Heart right ventricle (tissue), 16 donors: Measurements from ENCODE around the gene DCPS. TPM values are rescaled to one million over a fixed set of nuclear protein-coding genes. Genes with fewer than 3 reads are reported as not detected.

Experiments
- ATAC-seq, 8 donors: fragments of 200-7000 bp; cut with Tn5 transposase; one replicate each; pipeline ENCODE4 v1.9.1; 2020; ENCODE audit warnings: mild to moderate bottlenecking in 8 of 8, moderate library complexity in 8 of 8, moderate number of reproducible peaks in 1 of 8
- DNase-seq, 2 donors: peaks; one replicate each; pipeline ENCODE4 v3.0.0-alpha.2; 2020
- H3K27ac ChIP-seq, 10 donors: fragments of 200-600 bp; sonication (generic) in 2 of 10; one replicate each; pipeline versions ENCODE4 v1.5.0 to v1.8.0; 2020 to 2022; ENCODE audit warnings: mild to moderate bottlenecking in 3 of 10
- H3K27me3 ChIP-seq, 7 donors: fragments of 200-600 bp; one replicate each; pipeline ENCODE4 v1.8.0; 2021 to 2022; ENCODE audit warnings: mild to moderate bottlenecking in 2 of 7
- H3K36me3 ChIP-seq, 9 donors: fragments of 200-600 bp; sonication (generic) in 1 of 9; one replicate each; pipeline versions ENCODE4 v1.5.0 to v1.8.0; 2020 to 2022; ENCODE audit warnings: mild to moderate bottlenecking in 2 of 9
- H3K4me1 ChIP-seq, 9 donors: fragments of 200-600 bp; sonication (generic) in 1 of 9; one replicate each; pipeline versions ENCODE4 v1.5.0 to v1.8.0; 2020 to 2022; ENCODE audit warnings: mild to moderate bottlenecking in 4 of 9
- H3K4me3 ChIP-seq, 10 donors: fragments of 200-600 bp; sonication (generic) in 2 of 10; one replicate each; pipeline versions ENCODE4 v1.5.0 to v1.8.0; 2020 to 2022; ENCODE audit warnings: mild to moderate bottlenecking in 7 of 10, moderate library complexity in 2 of 10
- H3K9me3 ChIP-seq, 11 donors: fragments of 200-600 bp in 10 of 11; sonication (generic) in 2 of 11; one replicate each; pipeline versions ENCODE4 v1.5.0 to v1.8.0; 2013 to 2022; ENCODE audit warnings: mild to moderate bottlenecking in 2 of 11, control low read depth in 1 of 11, moderate library complexity in 1 of 11
- WGBS, 2 donors: extraction: QIAGEN DNeasy Blood & Tissue Kit; methylation state at CpG; one replicate each; pipeline ENCODE4 v1.1.7; 2013; ENCODE audit warnings: inconsistent platforms in 1 of 2; 5-methylcytosine and 5-hydroxymethylcytosine counted together
- intact Hi-C, 10 donors: fragments of 100-400 bp; cut with DNase I; formaldehyde crosslinking; loops; one replicate each; pipeline versions ENCODE4 v1.11.1 to v1.14.2; 2022
- polyA plus RNA-seq, 2 donors: library from polyadenylated mRNA; stranded (reverse); fragments of 200-250 nt; gene quantifications; one replicate each; pipeline ENCODE4 v1.2.3, GENCODE V29; 2013
- total RNA-seq, 10 donors: library from RNA; stranded (reverse); fragmentation: NEBNext Ultra II Directional in 3 of 10; extraction: Animal tissue kit (Norgen Biotek cat#: 25700) in 3 of 10; gene quantifications; one replicate each; pipeline versions ENCODE4 v1.2.1 to v1.2.4, GENCODE V29; 2021 to 2023
- TF ChIP-seq, protein P1 (sequence below), 9 donors: fragments of 200-600 bp; sonication (generic) in 2 of 9; IDR thresholded peaks; one replicate each; pipeline versions ENCODE4 v1.5.0 to v1.8.0; 2021 to 2022; ENCODE audit warnings: antibody characterized with exemption in 9 of 9, mild to moderate bottlenecking in 5 of 9, moderate library complexity in 1 of 9
- donor health status: Arrhythmogenic right ventricular cardiomyopathy.
- donor health status: ischemic (EF 13 %, LVEDD 7.1; RV severe dilation, severe dysfunction).
- donor health status: healthy with polysubstance abuse.
- donor health status: DM: no; HTN: yes; CAD: no.
- donor health status: DM: no; HTN: no; CAD: no.
- donor health status: ischemic (EF 25% LVEDD 6.9; RV normal size, moderate dysfunction).
- donor health status: ischemic (EF 25% LVEDD 5.7; RV mildly dilated, moderate dysfunction).
- donor health status: healthy.
- donor health status: DM: yes; HTN: yes; CAD: no.
- donor health status: Ischemic cardiomyopathy.
- donor health status: ischemic (EF 35%, LVEDD 5.7; RV mildly dilated, moderate dysfunction).
- donor health status: nonischemic (EF 11% LVEDD 7.7; RV severe dilation, severe dysfunction).
- donor health status: DM: yes; HTN: yes; CAD: no.
- donor health status: PGD.
- donor health status: ischemic (EF 29% LVEDD 5.4; RV normal size, mild dysfunction).
- donor health status: nonischemic (EF 23%, LVEDD 6.1; RV moderate dilation, normal function).

DCPS gene
- total and polyA plus RNA-seq, 12 donors: 6.5 to 17.3 (median 10.6) TPM

DNA sequence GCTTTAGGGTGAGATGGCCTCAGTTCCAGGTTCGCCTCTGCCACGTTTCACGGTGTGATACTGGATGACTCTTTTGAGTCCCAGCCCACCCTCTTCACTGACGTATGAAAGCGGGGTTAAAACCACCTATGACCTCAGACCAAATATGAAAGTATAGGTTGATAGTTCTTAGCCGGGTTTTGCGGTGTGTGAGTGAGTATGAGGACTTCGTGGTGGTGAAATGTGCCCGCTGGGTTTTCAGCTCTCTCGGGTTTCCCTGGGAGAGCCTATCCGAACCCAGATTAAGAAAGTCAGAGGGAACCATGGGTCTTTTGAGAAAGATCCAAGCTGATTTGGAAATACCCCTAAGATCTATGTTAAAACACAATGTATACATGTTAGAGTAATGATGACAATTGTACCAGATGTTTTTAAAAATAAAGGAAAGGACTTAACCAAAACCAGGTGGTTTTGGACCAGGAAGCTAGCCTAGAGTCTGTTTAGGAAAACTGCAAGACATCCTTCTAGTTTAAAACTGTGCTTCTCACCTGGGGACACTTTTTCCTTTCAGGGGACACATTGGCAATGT lies 25.9 kb downstream of the DCPS start:
- H3K36me3 ChIP-seq: peaks cover 0 to 19% (median 0%) of the 10 kb centered on the region in 9 donors
- TF ChIP-seq, protein P1, sequence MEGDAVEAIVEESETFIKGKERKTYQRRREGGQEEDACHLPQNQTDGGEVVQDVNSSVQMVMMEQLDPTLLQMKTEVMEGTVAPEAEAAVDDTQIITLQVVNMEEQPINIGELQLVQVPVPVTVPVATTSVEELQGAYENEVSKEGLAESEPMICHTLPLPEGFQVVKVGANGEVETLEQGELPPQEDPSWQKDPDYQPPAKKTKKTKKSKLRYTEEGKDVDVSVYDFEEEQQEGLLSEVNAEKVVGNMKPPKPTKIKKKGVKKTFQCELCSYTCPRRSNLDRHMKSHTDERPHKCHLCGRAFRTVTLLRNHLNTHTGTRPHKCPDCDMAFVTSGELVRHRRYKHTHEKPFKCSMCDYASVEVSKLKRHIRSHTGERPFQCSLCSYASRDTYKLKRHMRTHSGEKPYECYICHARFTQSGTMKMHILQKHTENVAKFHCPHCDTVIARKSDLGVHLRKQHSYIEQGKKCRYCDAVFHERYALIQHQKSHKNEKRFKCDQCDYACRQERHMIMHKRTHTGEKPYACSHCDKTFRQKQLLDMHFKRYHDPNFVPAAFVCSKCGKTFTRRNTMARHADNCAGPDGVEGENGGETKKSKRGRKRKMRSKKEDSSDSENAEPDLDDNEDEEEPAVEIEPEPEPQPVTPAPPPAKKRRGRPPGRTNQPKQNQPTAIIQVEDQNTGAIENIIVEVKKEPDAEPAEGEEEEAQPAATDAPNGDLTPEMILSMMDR (IDR thresholded peaks at IDR 0.05): no peak
- no peak overlapping the region for H3K27ac ChIP-seq
- intact Hi-C loops: no loop called here
- H3K4me1 ChIP-seq: peaks cover 0 to 19% (median 15%) of the 10 kb centered on the region in 9 donors
- ATAC-seq (no peak), DNase-seq (no peak)
- WGBS, 2 donors: 93 to 95% methylated on average over 11 of the region's 11 CpGs
- no peak overlapping the region for H3K4me3 ChIP-seq
- no peaks in the 10 kb centered on the region for H3K27me3 ChIP-seq
- H3K9me3 ChIP-seq: no peaks in the 10 kb centered on the region

DNA sequence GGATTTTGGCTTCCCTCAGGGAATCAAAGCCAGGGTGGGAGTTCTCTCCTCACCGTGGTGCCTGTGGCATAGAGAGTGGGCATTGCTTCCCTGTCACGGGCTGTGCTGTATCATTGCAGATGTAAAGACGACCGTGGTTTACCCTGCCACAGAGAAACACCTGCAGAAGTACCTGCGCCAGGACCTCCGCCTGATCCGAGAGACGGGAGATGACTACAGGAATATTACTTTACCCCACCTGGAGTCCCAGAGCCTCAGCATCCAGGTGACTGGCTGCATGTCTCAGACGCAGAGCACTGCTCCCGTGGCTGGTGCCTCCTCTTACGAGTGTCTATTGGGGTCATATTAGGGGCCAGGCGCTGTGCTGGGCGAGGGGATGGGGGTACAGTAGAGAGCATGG lies 27.4 kb downstream of the DCPS start:
- ATAC-seq (no peak), DNase-seq (no peak)
- peaks cover 0 to 24% (median 0%) of the 10 kb centered on the region in 9 donors for H3K36me3 ChIP-seq
- peaks cover 4 to 34% (median 30%) of the 10 kb centered on the region in 9 donors for H3K4me1 ChIP-seq
- TF ChIP-seq, protein P1 (IDR thresholded peaks at IDR 0.05): no peak
- no peaks in the 10 kb centered on the region for H3K27me3 ChIP-seq
- no peak overlapping the region for H3K27ac ChIP-seq
- no peak overlapping the region for H3K4me3 ChIP-seq
- no peaks in the 10 kb centered on the region for H3K9me3 ChIP-seq
- WGBS, 2 donors: 97 to 100% methylated on average over 13 of the region's 13 CpGs
- intact Hi-C loops: no loop called here

DNA sequence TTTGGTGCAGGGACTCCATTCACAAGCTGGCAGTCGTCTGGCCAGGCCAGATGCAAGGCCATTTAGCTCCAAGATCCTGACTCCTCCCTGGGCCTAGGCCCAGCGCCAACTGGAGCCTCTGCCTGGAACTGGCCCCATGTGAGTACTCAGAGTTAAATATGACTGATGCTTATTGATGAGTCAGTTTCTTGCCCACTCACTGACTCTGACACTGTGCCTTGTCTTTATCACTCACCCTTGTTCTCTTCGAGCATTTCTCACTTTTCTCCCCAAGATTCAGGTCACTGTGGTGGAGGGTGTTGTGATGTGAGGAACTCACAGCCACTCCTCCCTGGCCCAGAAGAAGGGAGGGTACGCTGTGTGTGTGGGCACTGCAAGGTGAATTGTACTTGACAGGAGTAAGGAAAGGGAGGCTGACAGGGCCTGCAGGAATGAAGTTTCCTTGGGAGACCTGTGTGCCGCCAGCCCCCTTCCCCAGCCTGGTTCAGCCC lies 28.4 kb downstream of the DCPS start:
- no peaks in the 10 kb centered on the region for H3K27me3 ChIP-seq
- peak; percentile 54 to 80 for DNase-seq
- intact Hi-C loops: no loop called here
- peak in 7 of 8 donors; percentile 60 to 86 (median 72) for ATAC-seq
- no peak overlapping the region for H3K4me3 ChIP-seq
- H3K36me3 ChIP-seq: peaks cover 0 to 24% (median 0%) of the 10 kb centered on the region in 9 donors
- H3K4me1 ChIP-seq: peaks cover 10 to 44% (median 40%) of the 10 kb centered on the region in 9 donors
- 56 to 63% methylated on average over 5 of the region's 5 CpGs for WGBS, 2 donors
- no peaks in the 10 kb centered on the region for H3K9me3 ChIP-seq
- TF ChIP-seq, protein P1 (IDR thresholded peaks at IDR 0.05): no peak
- H3K27ac ChIP-seq: peak overlapping the region in 4 of 10 donors; percentile 33 to 67 (median 46)

DNA sequence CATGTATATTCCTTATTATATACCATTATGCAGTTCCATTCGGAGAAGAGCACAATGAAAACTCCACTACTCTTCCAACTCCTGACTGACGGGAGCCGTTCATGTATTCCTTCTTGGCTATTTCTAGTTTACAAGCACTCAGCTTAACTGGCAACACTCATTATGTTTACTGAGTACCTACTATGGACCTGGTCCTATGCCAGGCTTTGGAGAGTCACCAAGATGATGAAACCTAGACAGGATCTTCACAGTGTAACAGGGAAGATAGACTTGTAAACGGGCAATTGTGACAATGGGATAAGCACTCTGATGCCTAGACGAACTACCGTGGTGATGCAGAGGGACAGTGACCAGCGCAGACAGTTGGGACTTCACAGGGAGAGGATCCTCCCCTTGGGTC lies 29.3 kb downstream of the DCPS start:
- H3K27ac ChIP-seq: no peak overlapping the region
- intact Hi-C loops: no loop called here
- no peak for ATAC-seq
- H3K9me3 ChIP-seq: no peaks in the 10 kb centered on the region
- TF ChIP-seq, protein P1 (IDR thresholded peaks at IDR 0.05): no peak
- H3K27me3 ChIP-seq: no peaks in the 10 kb centered on the region
- WGBS, 2 donors: 93 to 95% methylated on average over 7 of the region's 7 CpGs
- peaks cover 13 to 52% (median 48%) of the 10 kb centered on the region in 9 donors for H3K4me1 ChIP-seq
- H3K36me3 ChIP-seq: peaks cover 0 to 28% (median 0%) of the 10 kb centered on the region in 9 donors
- DNase-seq: no peak
- no peak overlapping the region for H3K4me3 ChIP-seq
